BLaER1 treated with 17β-estradiol and CSF1 and Interleukin-3, amounts not matched to agents 10 nM and 100 nM (cell line): ENCODE data around the gene WDR17.

Experiments
- H3K27ac ChIP-seq, 11 experiments: shearing (Covaris generic); formaldehyde crosslinking; 2 replicates each; pipeline ENCODE4 v1.8.1; 2022
- H3K27me3 ChIP-seq, 11 experiments: shearing (Covaris generic); formaldehyde crosslinking; 2 replicates each; pipeline ENCODE4 v1.8.1; 2022
- H3K36me3 ChIP-seq, 11 experiments: shearing (Covaris generic); formaldehyde crosslinking; 2 replicates each; pipeline ENCODE4 v1.8.1; 2022
- H3K4me1 ChIP-seq, 10 experiments: shearing (Covaris generic); formaldehyde crosslinking; 2 replicates each; pipeline ENCODE4 v1.8.1; 2022
- H3K4me2 ChIP-seq, 11 experiments: shearing (Covaris generic); formaldehyde crosslinking; 2 replicates each; pipeline ENCODE4 v1.8.1; 2022
- H3K4me3 ChIP-seq, 10 experiments: shearing (Covaris generic); formaldehyde crosslinking; 2 replicates each; pipeline ENCODE4 v1.8.1; 2022
- H3K9ac ChIP-seq, 11 experiments: shearing (Covaris generic); formaldehyde crosslinking; 2 replicates each; pipeline ENCODE4 v1.8.1; 2022
- H3K9me3 ChIP-seq, 11 experiments: shearing (Covaris generic); formaldehyde crosslinking; replicated peaks in 1 of 11; 2 replicates each; pipeline ENCODE4 v1.8.1; 2022
- H4K20me1 ChIP-seq, 11 experiments: shearing (Covaris generic); formaldehyde crosslinking; 2 replicates each; pipeline ENCODE4 v1.8.1; 2022
- Cebpa-rat ChIP-seq, 11 experiments: shearing (Covaris generic); IDR thresholded peaks; 2 replicates each; pipeline ENCODE4 v1.8.1; 2022

Gene WDR17

DNA sequence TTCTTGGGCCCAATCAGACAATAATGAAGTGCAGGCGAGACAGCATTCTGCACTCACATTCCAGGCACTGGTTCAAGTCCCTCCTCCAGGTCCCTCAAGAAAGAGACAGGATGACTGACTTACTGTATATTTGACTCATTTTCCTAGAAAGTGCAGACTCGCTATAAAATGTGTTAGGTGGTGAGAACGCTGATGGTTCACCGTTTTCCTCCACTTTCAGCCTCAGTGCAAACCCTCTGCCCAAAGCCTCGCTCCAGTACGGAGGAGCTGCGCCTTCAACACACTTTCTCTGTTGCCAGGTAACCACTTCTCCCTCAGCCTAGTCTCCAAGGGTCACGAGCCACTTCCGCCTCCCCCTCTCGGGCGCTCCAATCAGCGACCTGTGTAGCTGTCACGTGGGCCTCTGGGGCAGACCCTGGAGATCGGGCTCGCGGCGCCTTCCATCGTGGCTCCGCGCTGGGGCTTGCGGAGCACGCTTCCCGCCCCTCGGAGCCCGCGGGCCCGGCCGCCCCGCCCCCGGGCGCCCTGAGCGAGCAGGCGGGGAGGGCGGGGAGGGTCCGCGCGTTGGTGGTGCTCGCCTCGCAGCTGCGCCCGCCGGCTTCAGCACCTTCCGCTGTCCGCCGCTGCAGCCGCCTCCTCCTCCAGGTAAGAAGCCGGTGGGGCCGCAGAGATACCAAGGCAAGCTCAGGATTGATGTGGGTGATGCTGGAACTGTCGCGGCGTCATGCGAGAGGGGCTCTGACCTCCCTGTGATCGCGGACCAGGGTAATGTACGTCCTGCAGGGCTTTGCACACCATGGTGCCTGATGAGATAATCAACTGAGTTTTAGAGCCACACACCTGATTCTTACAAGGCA, at the start of gene WDR17:
TSS of gene WDR17 (plus strand) at position 407 of the 857 bp plus-strand sequence. CDS start 45,740 bp downstream, outside the sequence.
- no peak within 1 kb of the TSS for H3K27ac ChIP-seq

GRCh38 chr4:176016601-176017000, 49.0 kb upstream of the WDR17 start:
- Histone ChIP-seq H3K27me3 (no peaks in the 10 kb centered on the region), H3K9ac (no peak overlapping the region), H3K4me3 (no peak overlapping the region), H3K9me3 (peaks cover 0 to 9% (median 4%) of the 10 kb centered on the region in 11 experiments; a peak in 5 of 22 replicates), H3K36me3 (no peaks in the 10 kb centered on the region), H4K20me1 (no peaks in the 10 kb centered on the region), H3K4me2 (no peak overlapping the region), H3K27ac (no peak overlapping the region), H3K4me1 (peaks cover 24 to 43% (median 25%) of the 10 kb centered on the region in 10 experiments)
- no peak for TF ChIP-seq Cebpa-rat (IDR thresholded peaks at IDR 0.05)

More for the DNA sequence above, at the start of gene WDR17:
- Histone ChIP-seq H4K20me1 (no peaks in the 10 kb centered on the region), H3K4me3 (no peak within 1 kb of the TSS), H3K27me3 (no peaks in the 10 kb centered on the region), H3K36me3 (no peaks in the 10 kb centered on the region), H3K4me2 (no peak within 1 kb of the TSS), H3K9ac (no peak within 1 kb of the TSS), H3K4me1 (no peaks in the 10 kb centered on the region), H3K9me3 (peaks cover 0 to 8% (median 6%) of the 10 kb centered on the region in 11 experiments; a peak in 8 of 22 replicates)
- TF ChIP-seq Cebpa-rat (IDR thresholded peaks at IDR 0.05) = no peak

- TF ChIP-seq Cebpa-rat (IDR thresholded peaks at IDR 0.05) = no peak
- Histone ChIP-seq H4K20me1 (no peaks in the 10 kb centered on the region), H3K27me3 (no peaks in the 10 kb centered on the region), H3K4me1 (peaks cover 0 to 5% (median 0%) of the 10 kb centered on the region in 10 experiments; a peak in 4 of 20 replicates), H3K9ac (no peak overlapping the region), H3K27ac (no peak overlapping the region), H3K9me3 (peaks cover 0 to under 1% (median 0%) of the 10 kb centered on the region in 11 experiments; a peak in 1 of 22 replicates), H3K4me2 (no peak overlapping the region), H3K4me3 (no peak overlapping the region), H3K36me3 (no peaks in the 10 kb centered on the region)
These were observed 45.1 kb upstream of the WDR17 start for GRCh38 chr4:176020481-176021085.

DNA sequence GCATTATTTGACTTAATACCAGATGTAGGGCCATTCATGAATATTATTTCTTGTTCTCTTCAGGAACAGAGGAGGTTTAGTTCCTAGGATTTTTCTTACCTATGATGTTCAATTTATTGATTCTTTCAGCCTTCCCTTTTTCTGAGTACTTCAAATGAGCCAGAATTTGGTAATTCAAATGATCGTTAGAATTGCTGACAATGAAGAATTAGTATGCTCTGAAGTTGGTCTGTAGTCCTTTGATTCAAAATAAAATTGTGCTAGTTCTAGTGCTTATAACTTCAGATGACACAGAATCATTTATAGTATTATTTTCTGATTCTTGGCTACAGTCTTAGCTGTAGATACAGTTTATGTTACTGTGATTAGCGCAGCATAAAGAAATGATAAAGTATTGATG, 35.2 kb upstream of the WDR17 start:
- Histone ChIP-seq H3K4me2 (no peak overlapping the region), H3K9ac (no peak overlapping the region)

DNA sequence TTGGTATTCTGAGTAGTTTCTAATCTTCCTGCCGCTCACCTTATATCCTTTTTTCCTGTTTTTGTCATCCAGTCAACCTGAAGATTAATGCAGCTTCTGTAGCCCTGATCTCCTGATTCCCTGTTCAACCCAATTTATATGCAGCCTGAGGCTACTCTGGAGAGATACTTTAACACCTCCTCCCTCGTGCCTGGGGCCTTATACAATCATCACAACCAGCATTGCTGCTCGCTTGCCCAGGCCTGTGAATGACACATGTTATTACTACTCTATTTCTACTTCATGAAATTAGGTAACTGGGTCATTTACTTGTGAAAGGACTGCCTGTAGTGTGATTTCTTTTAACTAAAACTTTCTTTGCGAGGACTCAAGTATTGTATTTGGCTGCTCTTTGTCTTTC, 33.7 kb upstream of the WDR17 start:
- no peak for TF ChIP-seq Cebpa-rat (IDR thresholded peaks at IDR 0.05)
- Histone ChIP-seq H3K4me3 (no peak overlapping the region), H4K20me1 (no peaks in the 10 kb centered on the region), H3K36me3 (no peaks in the 10 kb centered on the region), H3K4me1 (peaks cover 0 to 5% (median 0%) of the 10 kb centered on the region in 10 experiments; a peak in 1 of 20 replicates), H3K27ac (no peak overlapping the region), H3K9ac (no peak overlapping the region), H3K9me3 (no peaks in the 10 kb centered on the region), H3K4me2 (no peak overlapping the region), H3K27me3 (no peaks in the 10 kb centered on the region)

More for the DNA sequence above, 35.2 kb upstream of the WDR17 start:
- H3K27me3 ChIP-seq = no peaks in the 10 kb centered on the region
- no peak overlapping the region for H3K27ac ChIP-seq
- no peaks in the 10 kb centered on the region for H3K9me3 ChIP-seq
- no peaks in the 10 kb centered on the region for H3K4me1 ChIP-seq
- no peaks in the 10 kb centered on the region for H3K36me3 ChIP-seq
- no peak overlapping the region for H3K4me3 ChIP-seq
- no peaks in the 10 kb centered on the region for H4K20me1 ChIP-seq
- no peak for TF ChIP-seq Cebpa-rat (IDR thresholded peaks at IDR 0.05)

DNA sequence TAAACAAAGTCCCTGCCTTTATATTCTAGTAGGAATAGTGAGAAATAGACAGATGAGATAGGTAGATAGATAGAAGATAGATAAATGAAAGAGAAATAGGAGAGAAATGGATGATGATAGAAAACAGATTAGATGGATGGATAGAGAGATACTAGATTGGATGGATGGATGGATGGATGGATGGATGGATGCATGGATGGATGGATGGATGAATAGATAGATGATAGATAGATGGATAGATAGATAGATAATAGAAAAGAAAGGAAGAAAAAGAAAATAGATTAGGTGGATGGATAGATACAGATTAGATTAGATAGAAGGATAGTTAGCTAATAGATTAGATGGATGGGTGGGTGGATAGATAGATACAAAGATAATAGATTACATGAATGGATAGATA, 33.2 kb upstream of the WDR17 start:
- TF ChIP-seq Cebpa-rat (IDR thresholded peaks at IDR 0.05) = no peak
- Histone ChIP-seq H3K4me2 (no peak overlapping the region), H3K36me3 (no peaks in the 10 kb centered on the region)

GRCh38 chr4:176034499-176034898, 31.1 kb upstream of the WDR17 start:
- H3K9me3 ChIP-seq = peaks cover 0 to 12% (median 5%) of the 10 kb centered on the region in 11 experiments; a peak in 10 of 22 replicates
- TF ChIP-seq Cebpa-rat (IDR thresholded peaks at IDR 0.05) = no peak
- no peak overlapping the region for H3K27ac ChIP-seq
- no peaks in the 10 kb centered on the region for H3K36me3 ChIP-seq
- H3K27me3 ChIP-seq = no peaks in the 10 kb centered on the region
- peaks cover 0 to 5% (median 0%) of the 10 kb centered on the region in 10 experiments; a peak in 1 of 20 replicates for H3K4me1 ChIP-seq
- H3K4me2 ChIP-seq = no peak overlapping the region
- no peak overlapping the region for H3K9ac ChIP-seq
- H3K4me3 ChIP-seq = no peak overlapping the region
- H4K20me1 ChIP-seq = no peaks in the 10 kb centered on the region

More for the DNA sequence above, 33.2 kb upstream of the WDR17 start:
- no peaks in the 10 kb centered on the region for H4K20me1 ChIP-seq
- H3K9ac ChIP-seq = no peak overlapping the region
- H3K27ac ChIP-seq = no peak overlapping the region
- no peaks in the 10 kb centered on the region for H3K27me3 ChIP-seq
- no peaks in the 10 kb centered on the region for H3K9me3 ChIP-seq
- peaks cover 0 to 5% (median 0%) of the 10 kb centered on the region in 10 experiments; a peak in 1 of 20 replicates for H3K4me1 ChIP-seq
- no peak overlapping the region for H3K4me3 ChIP-seq

DNA sequence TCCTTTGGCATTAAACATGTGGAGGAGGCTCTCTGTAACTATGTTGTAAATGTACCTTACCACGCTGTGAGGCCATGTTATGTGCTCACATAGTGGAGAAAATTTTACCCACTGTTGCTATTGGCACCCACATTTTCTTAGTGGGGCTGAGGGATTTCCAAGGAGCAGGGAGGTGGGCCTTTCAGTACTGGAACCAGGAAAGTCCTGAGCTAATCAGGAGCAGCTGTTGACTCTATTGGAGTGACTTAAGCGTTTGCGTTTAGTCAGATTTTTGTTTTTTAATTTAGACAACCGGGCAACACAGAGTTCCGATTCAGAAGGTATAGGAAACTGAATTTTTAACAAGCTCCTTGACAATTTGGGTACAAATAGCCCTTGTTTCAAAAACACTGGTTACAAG, 30.7 kb upstream of the WDR17 start:
- no peaks in the 10 kb centered on the region for H4K20me1 ChIP-seq
- H3K4me3 ChIP-seq = no peak overlapping the region
- H3K27me3 ChIP-seq = no peaks in the 10 kb centered on the region
- H3K36me3 ChIP-seq = no peaks in the 10 kb centered on the region
- H3K27ac ChIP-seq = no peak overlapping the region
- H3K4me1 ChIP-seq = peaks cover 0 to 5% (median 0%) of the 10 kb centered on the region in 10 experiments; a peak in 1 of 20 replicates
- H3K9ac ChIP-seq = no peak overlapping the region
- TF ChIP-seq Cebpa-rat (IDR thresholded peaks at IDR 0.05) = no peak
- H3K4me2 ChIP-seq = no peak overlapping the region
- H3K9me3 ChIP-seq = peaks cover 0 to 17% (median 7%) of the 10 kb centered on the region in 11 experiments; a peak in 10 of 22 replicates

DNA sequence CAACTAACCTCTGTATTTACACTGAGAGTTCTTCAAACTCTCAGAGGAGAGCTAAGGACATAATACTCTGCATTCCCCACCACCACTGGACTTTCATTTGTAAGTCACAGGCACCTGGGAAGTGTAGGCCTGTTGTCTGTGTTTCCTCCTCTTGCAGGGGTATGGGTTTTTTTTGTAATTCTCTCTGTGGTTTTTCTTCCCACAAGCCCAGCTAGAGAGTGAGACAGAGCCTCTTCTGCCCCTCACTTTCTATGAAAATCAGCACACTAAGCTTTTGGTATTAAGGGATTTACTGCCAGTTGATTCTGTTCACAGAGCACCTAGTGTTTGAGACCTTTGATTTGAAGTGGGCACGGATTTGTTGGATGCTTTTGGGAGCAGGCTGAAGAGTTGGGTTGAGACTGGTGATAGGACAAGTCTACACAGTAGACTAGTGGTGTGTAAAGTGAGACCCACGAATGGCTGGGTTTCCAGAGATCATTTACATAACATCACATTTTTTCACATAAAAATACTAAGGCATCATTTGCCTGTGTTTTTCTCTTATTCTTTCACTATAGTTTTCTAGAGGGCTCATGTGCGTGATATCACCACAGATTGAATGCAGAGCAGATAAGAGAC, 28.9 kb upstream of the WDR17 start:
- Histone ChIP-seq H3K9ac (no peak overlapping the region), H3K4me3 (no peak overlapping the region), H3K27me3 (no peaks in the 10 kb centered on the region), H4K20me1 (no peaks in the 10 kb centered on the region), H3K4me2 (no peak overlapping the region), H3K27ac (no peak overlapping the region), H3K9me3 (peaks cover 0 to 17% (median 7%) of the 10 kb centered on the region in 11 experiments; a peak in 10 of 22 replicates), H3K4me1 (peaks cover 0 to 5% (median 0%) of the 10 kb centered on the region in 10 experiments; a peak in 1 of 20 replicates), H3K36me3 (no peaks in the 10 kb centered on the region)
- TF ChIP-seq Cebpa-rat (IDR thresholded peaks at IDR 0.05) = no peak
